GM12891 (cell line): ENCODE results near the gene PPA2.

Experiments used
- DNase-seq: peaks from one replicate; pipeline ENCODE4 v3.0.0; 2011; ENCODE audit warnings: low spot score; ENCODE audit not compliant: insufficient read length
- FAIRE-seq: peaks from 2 replicates; lab custom pipeline; 2011; peaks lifted over from hg19 to GRCh38; lab: Jason Lieb, UNC
- PAX5 ChIP-seq: IDR thresholded peaks from 2 replicates; pipeline ENCODE4 v1.6.1; 2011; ENCODE audit warnings: low read length, moderate library complexity, mild to moderate bottlenecking; ENCODE audit not compliant: insufficient read depth, severe bottlenecking
- POLR2A ChIP-seq: IDR thresholded peaks from 2 replicates; pipeline ENCODE4 v1.6.1; 2011; ENCODE audit warnings: low read depth, low read length, control low read depth
- POLR2AphosphoS5 ChIP-seq: IDR thresholded peaks from 2 replicates; pipeline ENCODE4 v1.6.1; 2011; ENCODE audit warnings: low read depth, low read length, control low read depth
- POU2F2 ChIP-seq: IDR thresholded peaks from 2 replicates; pipeline ENCODE4 v1.6.1; 2011; ENCODE audit warnings: low read depth, mild to moderate bottlenecking, control low read depth, low read length, moderate library complexity
- SPI1 ChIP-seq: IDR thresholded peaks from 2 replicates; pipeline ENCODE4 v1.6.1; 2011; ENCODE audit warnings: low read depth, low read length, control low read depth
- TAF1 ChIP-seq: IDR thresholded peaks from 2 replicates; pipeline ENCODE4 v1.6.1; 2011; ENCODE audit warnings: low read depth, low read length, control low read depth

The PPA2 gene

DNA sequence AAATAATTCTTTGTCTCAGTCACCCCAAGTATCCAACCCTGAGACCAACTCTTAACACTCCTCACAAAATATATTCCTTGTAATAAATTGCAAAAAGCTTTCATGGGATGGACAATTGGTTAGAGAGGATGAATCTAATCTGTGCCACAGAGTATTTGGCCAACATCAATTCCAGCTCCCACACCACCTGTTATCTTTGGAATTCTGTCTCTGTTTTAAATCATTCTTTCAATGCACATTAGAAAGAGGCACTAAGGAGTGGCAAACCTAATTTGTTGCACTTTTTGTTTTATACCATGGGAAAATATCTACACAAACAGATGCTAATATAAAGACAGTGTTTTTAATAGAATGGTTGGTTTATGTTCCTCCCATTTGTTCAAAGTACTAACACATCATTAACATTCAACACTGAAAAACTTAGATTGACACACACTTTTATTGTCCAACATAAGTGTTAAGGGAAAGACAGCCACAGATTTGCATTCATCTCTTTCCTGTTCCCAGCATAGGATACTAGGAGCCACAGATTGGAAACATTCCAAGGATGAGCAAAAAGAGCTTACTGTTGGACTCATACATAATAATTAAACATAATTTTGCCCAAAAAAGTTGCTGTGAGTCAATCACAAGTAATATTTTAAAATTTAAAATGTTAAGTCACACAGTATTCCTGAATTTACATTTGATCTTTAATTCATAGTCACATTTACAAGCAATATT is 116.4 kb downstream of the PPA2 start:
- no peak for DNase-seq

DNA sequence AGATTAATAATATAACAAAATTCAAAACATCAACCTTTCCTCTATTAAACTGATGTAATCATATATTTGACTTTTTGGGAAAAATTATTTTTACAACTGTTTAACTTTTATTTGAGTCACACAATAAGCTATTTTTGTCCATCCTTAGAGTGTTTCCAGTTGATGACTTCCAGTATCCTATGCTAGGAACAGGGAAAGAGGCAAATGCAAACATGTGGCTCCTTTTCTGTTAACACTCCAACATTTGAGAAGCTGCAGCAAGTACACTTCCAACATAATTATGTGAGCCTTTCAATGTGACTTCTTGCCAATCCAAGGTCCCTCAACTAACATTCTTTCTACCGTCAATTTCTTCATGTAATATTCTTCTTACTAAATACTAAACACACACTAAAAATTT is 117.7 kb downstream of the PPA2 start:
- TF ChIP-seq TAF1 (no peak), POLR2AphosphoS5 (no peak), POU2F2 (no peak), POLR2A (no peak)
- DNase-seq (no peak), FAIRE-seq (no peak)

More for the DNA sequence above, 116.4 kb downstream of the PPA2 start:
- no peak for FAIRE-seq
- TF ChIP-seq PAX5 (no peak), POLR2AphosphoS5 (no peak), SPI1 (no peak), POU2F2 (no peak), POLR2A (no peak), TAF1 (no peak)

DNA sequence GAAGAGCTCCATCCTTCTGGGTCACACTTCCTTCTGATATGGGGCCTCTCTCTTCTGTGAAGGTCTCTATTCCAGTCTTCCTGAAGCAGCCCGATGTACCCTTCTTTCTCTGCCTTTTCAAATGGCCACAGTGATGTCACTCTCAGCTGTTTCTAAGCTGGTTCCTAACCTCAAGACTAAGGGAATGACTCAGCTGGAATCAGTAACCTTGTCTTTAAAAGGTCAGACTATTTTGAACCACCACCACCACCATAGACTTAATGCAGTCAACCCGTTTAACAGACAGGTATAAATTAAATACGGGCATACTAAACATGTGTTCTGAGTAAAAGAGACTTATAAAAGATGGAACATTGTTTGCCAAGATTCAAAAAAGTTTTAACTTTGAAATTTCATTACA is 121.0 kb downstream of the PPA2 start:
- FAIRE-seq (peak; percentile 5), DNase-seq (no peak)
- TF ChIP-seq POU2F2, result no peak
- no peak for TF ChIP-seq SPI1
- TF ChIP-seq TAF1, result no peak
- TF ChIP-seq POLR2AphosphoS5, result no peak
- no peak for TF ChIP-seq PAX5
- TF ChIP-seq POLR2A, result no peak

DNA sequence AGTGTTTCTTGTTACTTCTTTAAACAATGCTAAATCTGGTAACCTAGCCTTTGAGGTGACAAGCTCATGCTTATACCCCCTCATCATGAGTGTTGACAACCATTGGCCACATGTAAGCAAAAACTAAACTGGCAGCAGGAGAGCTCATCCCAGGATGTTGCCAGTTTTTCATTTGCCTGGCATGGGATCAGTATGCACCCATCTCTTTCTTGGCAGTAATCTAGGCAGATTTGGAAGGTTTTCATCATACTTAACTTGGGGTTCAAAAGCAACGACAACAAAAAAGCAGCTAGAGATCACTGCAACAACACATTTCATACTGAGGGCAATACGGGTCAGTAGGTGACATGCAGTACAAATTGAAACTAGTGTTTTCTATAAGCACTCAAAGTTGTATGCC is 122.0 kb downstream of the PPA2 start:
- FAIRE-seq, result peak; percentile 54
- TF ChIP-seq POLR2A (no peak), TAF1 (no peak), PAX5 (no peak), POLR2AphosphoS5 (no peak)
- DNase-seq, result no peak

DNA sequence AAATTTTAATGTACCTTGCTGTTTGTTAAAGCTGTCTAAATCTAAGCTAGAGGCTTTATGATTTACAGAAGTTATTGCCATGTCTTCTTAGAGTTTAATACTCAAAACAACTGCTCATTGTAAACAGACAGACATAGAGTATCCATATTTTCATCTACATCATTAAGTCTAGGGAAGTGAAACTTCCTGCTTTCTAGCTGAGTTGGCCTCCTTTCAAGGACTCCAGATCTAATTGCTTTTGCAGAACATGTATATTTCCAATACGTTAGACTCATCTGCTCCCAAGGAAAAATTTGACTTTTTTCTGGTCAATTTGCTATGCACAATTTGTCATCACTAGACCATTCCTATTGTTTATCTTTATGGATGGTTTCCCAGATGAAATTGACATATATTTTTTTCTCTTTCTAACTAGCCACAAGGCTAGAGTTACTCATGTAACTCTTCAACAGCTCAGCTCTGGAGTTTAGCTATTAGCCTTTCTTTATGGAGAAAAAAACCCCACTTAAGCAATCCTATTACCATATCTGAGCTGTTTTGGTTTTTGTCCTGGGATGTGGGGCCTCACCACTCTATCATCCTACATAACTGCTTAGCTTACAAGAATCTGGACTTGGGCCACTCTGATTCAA is 122.9 kb downstream of the PPA2 start:
- FAIRE-seq (peak; percentile 64), DNase-seq (no peak)
- no peak for TF ChIP-seq POU2F2
- TF ChIP-seq TAF1, result no peak
- no peak for TF ChIP-seq POLR2AphosphoS5
- TF ChIP-seq PAX5, result no peak
- peak; percentile 89 for TF ChIP-seq SPI1

DNA sequence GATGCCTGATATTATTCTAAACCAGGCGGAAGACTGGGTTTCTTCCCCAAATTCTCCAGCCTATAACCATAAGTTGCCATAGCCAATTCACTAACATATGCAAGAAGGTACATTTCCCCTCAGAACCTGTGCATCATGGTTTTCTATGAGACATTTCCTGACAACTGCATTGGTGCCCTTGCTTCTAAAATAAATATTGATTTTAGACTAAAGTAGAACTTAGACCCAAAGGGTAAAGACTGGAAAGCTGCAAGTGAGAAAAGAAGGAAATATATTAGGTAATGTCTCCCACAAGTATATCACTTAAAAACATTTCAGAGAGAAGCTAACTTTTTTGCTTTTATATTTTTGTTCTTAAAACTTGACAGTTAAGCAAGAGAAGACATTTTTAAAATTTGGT is 125.1 kb downstream of the PPA2 start:
- DNase-seq (no peak), FAIRE-seq (no peak)
- no peak for TF ChIP-seq POLR2A
- TF ChIP-seq POLR2AphosphoS5, result no peak
- TF ChIP-seq SPI1, result no peak
- no peak for TF ChIP-seq TAF1
- TF ChIP-seq POU2F2, result no peak
- TF ChIP-seq PAX5, result no peak

DNA sequence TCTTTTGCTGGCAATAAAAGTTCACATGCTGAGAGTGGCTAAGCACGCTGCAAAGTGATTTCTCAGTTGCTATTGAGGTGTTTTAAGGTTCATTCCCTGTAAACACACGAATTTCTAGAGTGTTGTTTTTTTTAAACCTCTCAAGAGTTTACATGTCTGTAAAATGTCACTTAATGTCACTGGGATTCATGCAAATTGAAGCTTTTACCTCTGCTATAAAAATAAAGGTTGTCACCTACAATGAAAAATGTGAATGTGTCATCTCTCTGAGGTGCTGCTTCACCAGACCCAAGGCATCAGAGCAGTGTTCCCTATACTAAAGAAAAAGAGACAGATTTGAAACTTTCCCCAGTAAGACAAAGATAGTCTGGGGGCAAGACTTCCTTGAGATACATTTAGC is 127.0 kb downstream of the PPA2 start:
- TF ChIP-seq PAX5 (no peak), TAF1 (no peak), POU2F2 (no peak), SPI1 (no peak), POLR2A (no peak), POLR2AphosphoS5 (no peak)
- DNase-seq, result no peak
- no peak for FAIRE-seq

DNA sequence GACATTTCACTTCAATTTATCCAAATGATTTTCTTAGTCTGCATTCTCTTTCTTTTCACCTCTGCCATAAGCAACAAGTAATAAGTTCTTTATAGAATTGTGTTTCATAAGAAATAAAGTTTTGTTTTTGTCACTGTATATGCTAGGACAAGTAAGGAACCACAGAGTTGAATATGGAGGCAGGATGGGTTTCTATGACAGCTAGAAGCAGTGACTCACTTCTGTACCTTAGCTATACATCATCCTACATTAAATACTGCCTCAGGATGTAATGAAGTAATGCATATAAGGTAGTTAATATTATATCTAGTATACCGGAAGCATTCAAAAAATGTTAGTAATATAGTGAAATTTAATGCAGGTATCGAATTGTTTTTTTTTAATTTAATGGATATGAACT is 128.0 kb downstream of the PPA2 start:
- TF ChIP-seq POLR2A (no peak), SPI1 (no peak), PAX5 (no peak), POLR2AphosphoS5 (no peak), TAF1 (no peak), POU2F2 (no peak)
- FAIRE-seq (no peak), DNase-seq (no peak)

DNA sequence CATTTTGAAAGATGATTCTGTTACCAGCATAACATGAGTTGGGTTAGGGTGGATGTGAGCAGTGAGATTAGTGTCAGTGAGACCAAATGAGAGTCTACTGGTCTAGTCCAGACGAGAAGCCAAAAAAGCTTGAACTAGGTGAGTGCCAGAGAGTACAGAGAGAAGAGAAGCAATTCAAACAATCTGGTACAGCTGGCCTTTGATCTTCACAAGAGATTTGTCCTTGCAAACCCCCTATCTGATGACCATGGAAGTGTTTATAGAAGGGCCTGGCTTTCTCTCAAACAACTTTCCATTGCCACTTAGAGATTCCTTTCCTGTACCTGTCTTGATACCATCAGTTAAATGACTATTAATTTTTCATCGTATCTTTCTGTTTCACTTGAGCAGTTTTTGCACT is 128.5 kb downstream of the PPA2 start:
- no peak for FAIRE-seq
- TF ChIP-seq TAF1 (no peak), POLR2A (no peak)
- no peak for DNase-seq

DNA sequence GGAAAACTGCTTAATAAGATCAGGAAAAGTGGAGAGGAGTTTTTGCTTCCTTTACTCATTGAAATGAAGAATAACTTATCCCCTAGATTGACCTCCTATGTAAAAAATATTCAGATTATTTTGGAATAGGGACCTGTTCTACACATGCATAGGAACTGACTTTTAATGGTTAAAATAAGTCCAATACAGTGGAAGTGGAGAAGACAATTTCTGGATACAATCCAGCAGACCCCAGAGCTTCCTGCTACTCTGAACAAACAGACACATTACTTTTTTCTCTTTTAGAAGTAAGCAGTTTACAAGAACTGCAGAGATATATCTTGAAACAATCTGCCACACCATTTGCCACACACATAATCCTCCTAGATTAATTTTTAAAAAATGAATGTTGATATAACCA is 129.7 kb downstream of the PPA2 start:
- FAIRE-seq, result no peak
- no peak for TF ChIP-seq POU2F2
- TF ChIP-seq POLR2A, result no peak
- no peak for TF ChIP-seq TAF1
- no peak for TF ChIP-seq SPI1
- TF ChIP-seq PAX5, result no peak
- TF ChIP-seq POLR2AphosphoS5, result no peak

More for the DNA sequence above, 129.7 kb downstream of the PPA2 start:
- no peak for DNase-seq
